Kidney epithelial cell (primary cell): ENCODE measurements around the gene CLN5. TPM values are rescaled to one million over a fixed set of nuclear protein-coding genes. Genes with fewer than 3 reads are reported as not detected.

Source experiments
- DNase-seq: peaks from one replicate; pipeline ENCODE4 v3.0.0-alpha.2; 2010; ENCODE audit warnings: low read depth
- H3K27me3 ChIP-seq: 2 replicates; pipeline ENCODE4 v1.6.0; 2011; ENCODE audit warnings: low read length; ENCODE audit not compliant: control insufficient read depth, insufficient read depth
- H3K36me3 ChIP-seq: 2 replicates; pipeline ENCODE4 v1.5.1; 2011; ENCODE audit warnings: low read length; ENCODE audit not compliant: control insufficient read depth, insufficient read depth
- H3K4me3 ChIP-seq: 2 replicates; pipeline ENCODE4 v1.5.1; 2011; ENCODE audit warnings: low read depth, mild to moderate bottlenecking, control low read depth, low read length
- CTCF ChIP-seq: IDR thresholded peaks from 2 replicates; pipeline ENCODE4 v1.5.1; 2011; ENCODE audit warnings: mild to moderate bottlenecking, moderate library complexity, low read length, control low read depth, inconsistent platforms; ENCODE audit not compliant: insufficient read depth, poor library complexity, severe bottlenecking
- total RNA-seq: library from RNA; depleted of rRNA; stranded (reverse); fragments of >200 nt; gene quantifications from 2 replicates; pipeline ENCODE4 v1.2.3, GENCODE V29; 2015

The CLN5 gene
- total RNA-seq, 1 donor from 2014 or later, result 26.4 TPM

GRCh38 chr13:76976929-76977328 lies 15.0 kb upstream of the CLN5 start:
- Histone ChIP-seq H3K27me3 (no peaks in the 10 kb centered on the region), H3K36me3 (no peaks in the 10 kb centered on the region), H3K4me3 (no peak overlapping the region)
- no peak for TF ChIP-seq CTCF
- DNase-seq, result no peak

GRCh38 chr13:76980075-76980718 lies 11.7 kb upstream of the CLN5 start:
- H3K4me3 ChIP-seq, result peak overlapping the region; percentile 15
- H3K27me3 ChIP-seq, result no peaks in the 10 kb centered on the region
- no peaks in the 10 kb centered on the region for H3K36me3 ChIP-seq
- peak; percentile 99 for TF ChIP-seq CTCF
- no peak for DNase-seq

- no peak for TF ChIP-seq CTCF
- H3K36me3 ChIP-seq, result no peaks in the 10 kb centered on the region
- no peak overlapping the region for H3K4me3 ChIP-seq
- no peaks in the 10 kb centered on the region for H3K27me3 ChIP-seq
- no peak for DNase-seq
These were observed 9.8 kb upstream of the CLN5 start for GRCh38 chr13:76982061-76982460.

GRCh38 chr13:76983676-76984075 lies 8.2 kb upstream of the CLN5 start:
- no peak for TF ChIP-seq CTCF
- Histone ChIP-seq H3K36me3 (no peaks in the 10 kb centered on the region), H3K27me3 (no peaks in the 10 kb centered on the region), H3K4me3 (no peak overlapping the region)
- DNase-seq, result no peak

- DNase-seq, result no peak
These were observed 467 bp upstream of the CLN5 start for GRCh38 chr13:76991432-76991795.

More at GRCh38 chr13:76991432-76991795, 467 bp upstream of the CLN5 start:
- no peak for TF ChIP-seq CTCF
- Histone ChIP-seq H3K27me3 (no peaks in the 10 kb centered on the region), H3K36me3 (no peaks in the 10 kb centered on the region), H3K4me3 (peak overlapping the region; percentile 99)
